ENCODE data around the gene SUFU. TPM values are rescaled to one million over a fixed set of nuclear protein-coding genes. Genes with fewer than 3 reads are reported as not detected.

Gene SUFU
- total and polyA plus RNA-seq, 2 of the 8 experiments (the other 6 are each of a cell fraction or from before 2014, with no cell fraction given): 7.0 to 10.8 TPM

DNA sequence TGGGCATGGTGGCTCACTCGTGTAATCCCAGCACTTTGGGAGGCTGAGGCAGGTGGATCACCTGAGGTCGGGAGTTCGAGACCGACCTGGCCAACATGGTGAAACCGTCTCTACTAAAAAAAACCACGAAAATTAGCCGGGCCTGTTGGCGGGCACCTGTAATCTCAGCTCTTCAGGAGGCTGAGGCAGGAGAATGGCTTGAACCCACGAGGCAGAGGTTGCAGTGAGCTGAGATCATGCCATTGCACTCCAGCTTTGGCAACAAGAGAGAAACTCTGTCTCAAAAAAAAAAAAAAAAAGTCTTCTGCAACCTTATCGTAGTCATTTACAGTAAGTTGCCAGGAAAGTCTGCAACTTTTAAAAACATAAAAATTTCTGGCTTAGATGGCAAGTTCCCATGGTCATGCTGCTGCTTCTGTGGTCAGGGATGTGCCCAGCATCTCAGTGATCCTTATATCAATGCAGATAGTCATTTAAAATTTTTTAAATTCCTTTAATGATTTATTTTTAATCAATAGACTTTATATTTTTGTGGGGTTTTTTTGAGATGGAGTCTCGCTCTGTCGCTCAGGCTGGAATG is 15.6 kb downstream of the SUFU start:
- Histone ChIP-seq H4K91ac (replicated peaks; ENCODE audit: insufficient read length, low read length) (no peak overlapping the region), H3K18ac (ENCODE audit: extremely low read depth, low read length) (no peak overlapping the region), H3K56ac (replicated peaks; ENCODE audit: insufficient read length, low read depth, low read length) (no peak overlapping the region), H2BK120ac (replicated peaks; ENCODE audit: low read depth, low read length) (no peak overlapping the region), H3K14ac (ENCODE audit: insufficient read length) (no peak overlapping the region), H2BK15ac (ENCODE audit: low read length) (no peak overlapping the region), H2BK20ac (ENCODE audit: low read length) (no peak overlapping the region), H3K4me1 (replicated peaks in 1 of 4; ENCODE audit: control insufficient read depth in 3 of 4, insufficient read depth in 4 of 4, low read length in 3 of 4) (no peaks in the 10 kb centered on the region), H2AFZ (ENCODE audit: low read length) (no peak overlapping the region), H3K79me2 (ENCODE audit: control insufficient read depth in 1 of 2, insufficient read depth in 2 of 2, low read length in 2 of 2) (no peaks in the 10 kb centered on the region; a peak in 1 of 4 replicates), H4K20me1 (replicated peaks in 1 of 2; ENCODE audit: control insufficient read depth in 1 of 2, insufficient read depth in 2 of 2, low read length in 2 of 2) (peaks cover 0 to 2% of the 10 kb centered on the region in 2 experiments), H3K23ac (ENCODE audit: insufficient read length) (no peak overlapping the region), H3K27ac (ENCODE audit: low read depth, low read length) (no peak overlapping the region), H3K36me3 (ENCODE audit: control insufficient read depth in 2 of 4, insufficient read depth in 4 of 4, low read length in 3 of 4) (no peaks in the 10 kb centered on the region; a peak in 1 of 8 replicates), H3K9me3 (ENCODE audit: insufficient read depth in 2 of 2, low read depth in 1 of 2, low read length in 1 of 2) (no peaks in the 10 kb centered on the region), H3K27me3 (replicated peaks in 1 of 4; ENCODE audit: control insufficient read depth in 3 of 4, extremely low read depth in 1 of 4, insufficient read depth in 3 of 4, low read length in 3 of 4) (no peaks in the 10 kb centered on the region), H3K9ac (replicated peaks in 1 of 4; ENCODE audit: extremely low read depth in 1 of 4, low read depth in 3 of 4, low read length in 3 of 4) (no peak overlapping the region), H3K4me2 (ENCODE audit: insufficient read depth in 1 of 2, low read depth in 2 of 2, low read length in 2 of 2) (no peak overlapping the region), H3K4ac (replicated peaks; ENCODE audit: insufficient read length, low read depth, low read length) (no peak overlapping the region), H2AK5ac (ENCODE audit: low read depth, low read length) (no peak overlapping the region), H3K4me3 (ENCODE audit: extremely low read depth in 1 of 4, insufficient read depth in 2 of 4, low read depth in 3 of 4, low read length in 4 of 4) (no peak overlapping the region), H3K79me1 (ENCODE audit: low read depth, low read length) (no peaks in the 10 kb centered on the region; the same call in 1 of the 2 replicates), H2BK12ac (ENCODE audit: low read depth, low read length) (no peak overlapping the region), H3K23me2 (ENCODE audit: low read depth, low read length) (no peaks in the 10 kb centered on the region), H4K8ac (ENCODE audit: extremely low read depth, insufficient read depth, low read length) (no peak overlapping the region), H2BK5ac (ENCODE audit: low read depth, low read length) (no peak overlapping the region), H4K5ac (ENCODE audit: insufficient read length, low read depth, low read length) (no peak overlapping the region)
- DNase-seq (ENCODE audit: low read depth in 1 of 2, low spot score in 2 of 2) (no peak), FAIRE-seq (no peak)
- WGBS, 2 experiments (ENCODE audit: extremely low coverage in 1 of 2, insufficient coverage in 1 of 2, insufficient read length in 1 of 2, insufficient replicate concordance in 2 of 2, low coverage in 1 of 2, low lambda C conversion rate in 2 of 2, missing lambda C conversion rate in 1 of 2): 95% methylated on average over 12 of the region's 12 CpGs; no CpG with 5 or more reads in 1 of the 2 experiments
- CTCF ChIA-PET (ENCODE audit: partially characterized antibody): interaction anchor here (0.7 to 2.2 kb wide), 4 partner anchors 44 to 147 kb away, joined by 3 to 9 read pairs (median 4); no protein-coding TSS in a partner anchor
- POLR2A ChIA-PET (ENCODE audit: partially characterized antibody): interaction anchor here (0.6 to 1.2 kb wide), 2 partner anchors 17 to 196 kb away, joined by 3 read pairs; partner anchors contain the start of gene ACTR1A
- TF ChIP-seq GTF2F1 (IDR thresholded peaks at IDR 0.05; ENCODE audit: borderline replicate concordance, low read depth, low read length) (no peak), BRCA1 (IDR thresholded peaks at IDR 0.05; ENCODE audit: low read depth, low read length) (no peak), CHD1 (IDR thresholded peaks at IDR 0.05; ENCODE audit: low read depth, low read length) (no peak)

Data from H1 (cell line).